Measurements from ENCODE around the gene SLC16A11.

DNA sequence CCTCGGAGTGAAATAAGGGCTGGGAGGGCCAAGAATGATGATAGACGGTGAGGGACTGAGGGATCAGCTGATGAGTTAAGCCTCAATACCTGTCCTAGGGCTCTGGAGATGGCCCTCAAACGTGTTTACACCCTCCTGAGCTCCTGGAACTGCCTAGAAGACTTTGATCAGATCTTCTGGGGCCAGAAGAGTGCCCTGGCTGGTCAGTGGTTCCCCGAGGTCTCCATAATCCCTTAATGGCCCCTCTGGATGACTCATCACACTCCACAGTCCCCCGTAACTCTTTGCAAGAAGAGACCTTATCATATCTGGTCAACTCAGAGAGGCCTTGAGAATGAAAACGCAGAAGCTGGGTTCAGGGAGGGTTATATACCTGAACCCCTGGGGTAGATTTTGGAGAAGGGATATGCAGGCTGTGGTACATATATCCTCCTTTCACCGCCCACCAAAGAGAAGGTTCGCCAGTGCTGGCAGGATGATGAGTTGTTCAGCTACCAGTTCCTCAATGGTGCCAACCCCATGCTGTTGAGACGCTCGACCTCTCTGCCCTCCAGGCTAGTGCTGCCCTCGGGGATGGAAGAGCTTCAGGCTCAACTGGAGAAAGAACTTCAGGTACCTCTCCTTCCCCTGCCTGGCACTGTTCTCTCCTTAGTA, 44.9 kb downstream of the SLC16A11 start:
- TF ChIP-seq, protein P1, sequence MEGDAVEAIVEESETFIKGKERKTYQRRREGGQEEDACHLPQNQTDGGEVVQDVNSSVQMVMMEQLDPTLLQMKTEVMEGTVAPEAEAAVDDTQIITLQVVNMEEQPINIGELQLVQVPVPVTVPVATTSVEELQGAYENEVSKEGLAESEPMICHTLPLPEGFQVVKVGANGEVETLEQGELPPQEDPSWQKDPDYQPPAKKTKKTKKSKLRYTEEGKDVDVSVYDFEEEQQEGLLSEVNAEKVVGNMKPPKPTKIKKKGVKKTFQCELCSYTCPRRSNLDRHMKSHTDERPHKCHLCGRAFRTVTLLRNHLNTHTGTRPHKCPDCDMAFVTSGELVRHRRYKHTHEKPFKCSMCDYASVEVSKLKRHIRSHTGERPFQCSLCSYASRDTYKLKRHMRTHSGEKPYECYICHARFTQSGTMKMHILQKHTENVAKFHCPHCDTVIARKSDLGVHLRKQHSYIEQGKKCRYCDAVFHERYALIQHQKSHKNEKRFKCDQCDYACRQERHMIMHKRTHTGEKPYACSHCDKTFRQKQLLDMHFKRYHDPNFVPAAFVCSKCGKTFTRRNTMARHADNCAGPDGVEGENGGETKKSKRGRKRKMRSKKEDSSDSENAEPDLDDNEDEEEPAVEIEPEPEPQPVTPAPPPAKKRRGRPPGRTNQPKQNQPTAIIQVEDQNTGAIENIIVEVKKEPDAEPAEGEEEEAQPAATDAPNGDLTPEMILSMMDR (IDR thresholded peaks at IDR 0.05; ENCODE audit: low read depth, low read length, poor library complexity, severe bottlenecking) = no peak
- no peak for TF ChIP-seq EZH2phosphoT487 (IDR thresholded peaks at IDR 0.05; ENCODE audit: borderline replicate concordance, low read length)
